RWPE1 (cell line): Measurements from ENCODE around the gene CDK14.
A peak's percentile ranks its signal among the peaks of the same experiment; 100 is the strongest.

Experiments
- CTCF ChIA-PET: fragments of 350-600 bp; sonication (Branson Sonifier 250); formaldehyde crosslinking; extraction: SDS; loops from one replicate; lab custom pipeline; 2021; lab: Yijun Ruan, JAX
- POLR2A ChIA-PET: fragments of 400-600 bp; formaldehyde crosslinking; extraction: SDS; loops from one replicate; lab custom pipeline; 2020; ENCODE audit warnings: antibody characterized with exemption; ENCODE audit not compliant: low non-redundant PET; lab: Yijun Ruan, JAX
- DNase-seq: peaks from one replicate; pipeline ENCODE4 v3.0.0; 2012; ENCODE audit warnings: low spot score
- H3K27ac ChIP-seq: fragments of 450-650 bp; 2 replicates; pipeline ENCODE4 v1.5.1; 2017
- CTCF ChIP-seq: fragments of 450-650 bp; conservative IDR thresholded peaks from 2 replicates; pipeline ENCODE4 v1.5.1; 2017; ENCODE audit warnings: low read depth, mild to moderate bottlenecking

Gene CDK14

GRCh38 chr7:91055219-91055618 lies 459.1 kb downstream of the CDK14 start:
- no peak for DNase-seq
- POLR2A ChIA-PET, result no interaction called here
- CTCF ChIA-PET, result no interaction called here
- peak; percentile 26; the same call in 1 of the 2 replicates for TF ChIP-seq CTCF
- H3K27ac ChIP-seq, result no peak overlapping the region

DNA sequence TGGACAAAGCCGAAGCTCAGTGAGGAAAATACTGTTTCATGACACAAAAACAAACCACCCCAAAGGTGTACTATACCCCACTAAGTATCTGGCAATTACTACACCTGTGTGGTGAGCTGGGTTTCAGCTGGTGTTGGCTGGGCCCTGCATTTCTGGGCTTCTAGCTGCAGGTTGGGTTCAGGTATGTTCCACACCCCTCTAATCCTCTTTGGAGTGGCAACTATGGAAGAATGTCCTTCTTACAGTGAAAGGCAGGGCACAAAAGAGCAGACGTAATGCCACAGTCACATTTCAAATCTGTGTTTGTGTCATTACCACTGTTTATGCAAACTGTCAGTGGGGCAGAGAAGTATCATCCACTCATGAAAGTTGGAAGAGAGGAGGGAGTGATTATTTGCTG lies 466.6 kb downstream of the CDK14 start:
- no peak for TF ChIP-seq CTCF
- ChIA-PET CTCF (interaction anchor here (0.7 kb wide), 1 partner anchor 694 kb away, joined by 5 read pairs; no protein-coding TSS in a partner anchor), POLR2A (no interaction called here)
- no peak for DNase-seq
- H3K27ac ChIP-seq, result no peak overlapping the region

- TF ChIP-seq CTCF, result no peak
- no peak for DNase-seq
- no peak overlapping the region for H3K27ac ChIP-seq
- ChIA-PET CTCF (interaction anchor here (1.0 kb wide), 1 partner anchor 26 kb away, joined by 3 read pairs; no protein-coding TSS in a partner anchor), POLR2A (no interaction called here)
Observed at GRCh38 chr7:91064052-91064451, 467.9 kb downstream of the CDK14 start.

- H3K27ac ChIP-seq, result no peak overlapping the region
- ChIA-PET CTCF (interaction anchor here (0.5 kb wide), 1 partner anchor 57 kb away, joined by 3 read pairs; no protein-coding TSS in a partner anchor), POLR2A (no interaction called here)
- no peak for DNase-seq
- no peak for TF ChIP-seq CTCF
Observed at GRCh38 chr7:91064938-91065337, 468.8 kb downstream of the CDK14 start.

DNA sequence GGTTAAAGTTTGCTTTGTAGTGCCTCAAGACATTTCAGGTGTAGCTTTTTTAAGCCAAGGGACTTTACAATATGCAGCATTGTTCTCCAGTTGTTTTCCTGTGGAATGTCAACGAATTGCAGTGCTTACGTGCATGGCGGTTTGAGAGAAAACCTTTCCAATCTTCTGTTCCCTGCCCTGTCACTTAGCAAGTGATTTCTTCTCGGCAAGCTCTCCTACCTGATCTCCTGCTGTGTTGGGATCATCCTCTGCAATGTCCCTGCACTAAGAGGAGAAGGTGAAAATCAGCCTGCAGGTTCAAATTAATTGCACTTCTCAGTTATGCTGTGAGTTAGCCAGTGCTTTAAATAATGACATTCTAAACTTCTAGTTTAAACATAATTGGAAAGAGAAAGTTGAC lies 470.5 kb downstream of the CDK14 start:
- ChIA-PET CTCF (interaction anchor here (0.7 kb wide), 1 partner anchor 558 kb away, joined by 3 read pairs; no protein-coding TSS in a partner anchor), POLR2A (no interaction called here)
- H3K27ac ChIP-seq, result no peak overlapping the region

DNA sequence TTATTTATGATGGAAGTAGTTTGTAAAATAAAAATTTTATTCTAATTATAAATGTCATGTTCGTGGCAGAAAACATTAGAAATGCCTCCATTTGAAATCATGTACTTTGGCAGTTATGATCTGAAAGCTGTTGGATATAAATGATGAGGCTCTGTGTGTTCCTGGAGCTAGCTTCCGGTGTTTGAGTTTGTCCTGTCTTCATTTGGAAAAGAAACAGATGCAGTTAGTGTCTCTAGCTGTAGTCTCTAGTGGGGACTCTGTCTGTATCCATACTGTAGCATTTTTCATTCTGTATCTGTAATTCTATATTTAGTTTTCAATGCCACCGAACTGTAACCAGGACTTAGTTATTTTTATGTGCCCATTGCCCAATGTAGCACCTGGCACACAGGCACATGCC lies 471.1 kb downstream of the CDK14 start:
- CTCF ChIA-PET, result no interaction called here
- no peak for TF ChIP-seq CTCF
- no peak overlapping the region for H3K27ac ChIP-seq
- POLR2A ChIA-PET, result no interaction called here
- no peak for DNase-seq

More for the DNA sequence above, 470.5 kb downstream of the CDK14 start:
- no peak for DNase-seq
- no peak for TF ChIP-seq CTCF
